GM23338 (cell line): Measurements from ENCODE around the gene CECR2. TPM values are rescaled to one million over a fixed set of nuclear protein-coding genes. Genes with fewer than 3 reads are reported as not detected.

Experiments used
- ATAC-seq: fragments of 200-7000 bp; cut with Tn5 transposase; 3 replicates; pipeline ENCODE4 v1.9.1; 2020
- DNase-seq: peaks from one replicate; pipeline ENCODE4 v3.0.0-alpha.2; 2015; ENCODE audit warnings: low spot score
- H2AFZ ChIP-seq: fragments of 200-600 bp; sonication (generic); 2 replicates; pipeline ENCODE4 v1.8.0; 2016; ENCODE audit warnings: antibody characterized with exemption, mild to moderate bottlenecking, moderate library complexity
- H3F3A ChIP-seq: fragments of 200-600 bp; sonication (generic); replicated peaks from 2 replicates; pipeline ENCODE4 v1.8.0; 2017; ENCODE audit warnings: antibody characterized with exemption, mixed run types, low read depth
- H3K27ac ChIP-seq: fragments of 200-600 bp; sonication (generic); 2 replicates; pipeline ENCODE4 v1.6.1; 2016; ENCODE audit warnings: low read depth
- H3K27me3 ChIP-seq: fragments of 200-600 bp; sonication (generic); 2 replicates; pipeline ENCODE4 v1.8.0; 2016; ENCODE audit warnings: mild to moderate bottlenecking, mixed run types, moderate library complexity; ENCODE audit not compliant: insufficient read depth
- H3K36me3 ChIP-seq: fragments of 200-600 bp; sonication (generic); 2 replicates; pipeline ENCODE4 v1.8.0; 2016; ENCODE audit warnings: mild to moderate bottlenecking; ENCODE audit not compliant: insufficient read depth
- H3K4me1 ChIP-seq: fragments of 200-600 bp; sonication (generic); 2 replicates; pipeline ENCODE4 v1.8.0; 2016; ENCODE audit warnings: mild to moderate bottlenecking, moderate library complexity; ENCODE audit not compliant: insufficient read depth
- H3K4me2 ChIP-seq: fragments of 200-600 bp; sonication (generic); 2 replicates; pipeline ENCODE4 v1.7.1; 2017; ENCODE audit warnings: mixed run types
- H3K4me3 ChIP-seq: fragments of 200-600 bp; sonication (generic); 2 replicates; pipeline ENCODE4 v1.6.1; 2016; ENCODE audit warnings: mixed run types
- H3K79me2 ChIP-seq: fragments of 200-600 bp; sonication (generic); replicated peaks from 2 replicates; pipeline ENCODE4 v1.8.0; 2017; ENCODE audit warnings: mild to moderate bottlenecking; ENCODE audit not compliant: insufficient read depth
- H3K9me2 ChIP-seq: fragments of 200-600 bp; sonication (generic); 2 replicates; pipeline ENCODE4 v1.8.0; 2017; ENCODE audit not compliant: insufficient read depth
- H4K20me1 ChIP-seq: fragments of 200-600 bp; sonication (generic); replicated peaks from 2 replicates; pipeline ENCODE4 v1.8.0; 2017; ENCODE audit warnings: mild to moderate bottlenecking; ENCODE audit not compliant: insufficient read depth
- H3K27ac Mint-ChIP-seq: 2 replicates; pipeline ENCODE4 v1.8.0; 2020; ENCODE audit warnings: inconsistent platforms, mild to moderate bottlenecking, moderate library complexity, mixed read lengths
- H3K27me3 Mint-ChIP-seq: 3 replicates; pipeline ENCODE4 v1.8.0; 2022; ENCODE audit warnings: low read depth, mild to moderate bottlenecking, moderate library complexity, mixed read lengths, inconsistent platforms; ENCODE audit not compliant: insufficient read depth, poor library complexity
- H3K36me3 Mint-ChIP-seq: 3 replicates; pipeline ENCODE4 v1.8.0; 2021; ENCODE audit warnings: low read depth, mild to moderate bottlenecking, inconsistent platforms, moderate library complexity, mixed read lengths
- H3K4me1 Mint-ChIP-seq: 3 replicates; pipeline ENCODE4 v1.8.0; 2020; ENCODE audit warnings: mild to moderate bottlenecking, inconsistent platforms, mixed read lengths
- H3K4me3 Mint-ChIP-seq: 3 replicates; pipeline ENCODE4 v1.8.0; 2021; ENCODE audit warnings: moderate library complexity, mild to moderate bottlenecking, inconsistent platforms, mixed read lengths
- H3K9me3 Mint-ChIP-seq: 3 replicates; pipeline ENCODE4 v1.8.0; 2020; ENCODE audit warnings: moderate library complexity, mild to moderate bottlenecking, inconsistent platforms, mixed read lengths
- EZH2 ChIP-seq: fragments of 200-600 bp; sonication (generic); IDR thresholded peaks from one replicate; pipeline ENCODE4 v1.8.0; 2017; ENCODE audit warnings: antibody characterized with exemption, mild to moderate bottlenecking, low read depth; ENCODE audit not compliant: unreplicated experiment
- JUNB ChIP-seq: IDR thresholded peaks from one replicate; pipeline ENCODE4 v1.6.1; 2016; ENCODE audit warnings: antibody characterized with exemption; ENCODE audit not compliant: unreplicated experiment
- ZNF114 ChIP-seq: fragments of 250-450 bp; sonication (Bioruptor Pico); IDR thresholded peaks from 2 replicates; pipeline ENCODE4 v1.5.0; 2020; ENCODE audit warnings: mild to moderate bottlenecking, moderate library complexity
- polyA plus RNA-seq: library from polyadenylated mRNA; unstranded; fragments of >200 nt; fragmentation: Nextera tagmentation; extraction: Ambion mirVana; gene quantifications from 2 replicates; pipeline ENCODE4 v1.2.1, GENCODE V29; 2016
- total RNA-seq: library from RNA; depleted of rRNA; stranded (reverse); fragments of >200 nt; shearing (Covaris generic); gene quantifications from 2 replicates; pipeline ENCODE4 v1.2.3, GENCODE V29; 2014
- TF ChIP-seq, protein P1 (sequence below), 2 experiments: fragments of 200-600 bp in 1 of 2; sonication (generic) in 1 of 2; conservative IDR thresholded peaks; 2 replicates each; pipeline versions ENCODE4 v1.5.1 to v1.6.1; 2016 to 2017; ENCODE audit warnings: antibody characterized with exemption in 2 of 2, low read depth in 2 of 2, mild to moderate bottlenecking in 2 of 2, moderate library complexity in 1 of 2
- TF ChIP-seq, protein P2 (sequence below): fragments of 250-450 bp; sonication (Bioruptor Pico); IDR thresholded peaks from 2 replicates; pipeline ENCODE4 v1.5.0; 2020; ENCODE audit warnings: mild to moderate bottlenecking, moderate library complexity
- TF ChIP-seq, protein P3 (sequence below): IDR thresholded peaks from 2 replicates; pipeline ENCODE4 v1.6.1; 2016; ENCODE audit warnings: antibody characterized with exemption
- TF ChIP-seq, protein P4 (sequence below): IDR thresholded peaks from one replicate; pipeline ENCODE4 v1.6.1; 2018; ENCODE audit warnings: antibody characterized with exemption; ENCODE audit not compliant: unreplicated experiment

The CECR2 gene
- total and polyA plus RNA-seq, 2 experiments from 2014 or later = 18.4 to 110 TPM

DNA sequence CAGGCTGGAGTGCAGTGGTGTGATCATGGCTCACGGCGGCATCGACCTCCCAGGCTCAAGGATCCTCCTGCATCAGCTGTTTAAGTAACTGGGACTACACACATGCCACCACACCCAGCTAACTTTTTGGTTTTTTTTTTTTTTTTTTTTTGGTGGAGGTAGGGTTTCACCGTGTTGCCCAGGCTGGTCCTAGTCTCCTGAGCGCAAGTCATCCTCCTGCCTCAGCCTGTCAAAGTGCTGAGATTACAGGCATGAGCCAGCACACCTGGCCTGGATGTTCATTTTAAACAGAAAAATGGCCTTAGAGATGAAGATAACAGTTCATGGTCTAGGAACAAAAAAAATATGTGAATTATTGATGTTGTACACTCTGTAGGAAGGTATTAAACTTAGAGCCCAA lies 180.4 kb downstream of the CECR2 start:
- no peak for DNase-seq
- H3K4me2 ChIP-seq = no peak overlapping the region
- no peak for ATAC-seq
- Mint-ChIP-seq H3K4me3 (no peak overlapping the region), H3K36me3 (peaks cover 92% of the 10 kb centered on the region), H3K27me3 (peaks cover 9% of the 10 kb centered on the region), H3K27ac (no peak overlapping the region), H3K4me1 (no peaks in the 10 kb centered on the region), H3K9me3 (no peaks in the 10 kb centered on the region)
- H3F3A ChIP-seq = peaks cover 13% of the 10 kb centered on the region
- no peak for TF ChIP-seq EZH2
- TF ChIP-seq, protein P1, sequence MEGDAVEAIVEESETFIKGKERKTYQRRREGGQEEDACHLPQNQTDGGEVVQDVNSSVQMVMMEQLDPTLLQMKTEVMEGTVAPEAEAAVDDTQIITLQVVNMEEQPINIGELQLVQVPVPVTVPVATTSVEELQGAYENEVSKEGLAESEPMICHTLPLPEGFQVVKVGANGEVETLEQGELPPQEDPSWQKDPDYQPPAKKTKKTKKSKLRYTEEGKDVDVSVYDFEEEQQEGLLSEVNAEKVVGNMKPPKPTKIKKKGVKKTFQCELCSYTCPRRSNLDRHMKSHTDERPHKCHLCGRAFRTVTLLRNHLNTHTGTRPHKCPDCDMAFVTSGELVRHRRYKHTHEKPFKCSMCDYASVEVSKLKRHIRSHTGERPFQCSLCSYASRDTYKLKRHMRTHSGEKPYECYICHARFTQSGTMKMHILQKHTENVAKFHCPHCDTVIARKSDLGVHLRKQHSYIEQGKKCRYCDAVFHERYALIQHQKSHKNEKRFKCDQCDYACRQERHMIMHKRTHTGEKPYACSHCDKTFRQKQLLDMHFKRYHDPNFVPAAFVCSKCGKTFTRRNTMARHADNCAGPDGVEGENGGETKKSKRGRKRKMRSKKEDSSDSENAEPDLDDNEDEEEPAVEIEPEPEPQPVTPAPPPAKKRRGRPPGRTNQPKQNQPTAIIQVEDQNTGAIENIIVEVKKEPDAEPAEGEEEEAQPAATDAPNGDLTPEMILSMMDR (conservative IDR thresholded peaks at IDR 0.05; ENCODE audit: low read depth in 2 of 2) = no peak
- TF ChIP-seq ZNF114 = no peak
- TF ChIP-seq, protein P2, sequence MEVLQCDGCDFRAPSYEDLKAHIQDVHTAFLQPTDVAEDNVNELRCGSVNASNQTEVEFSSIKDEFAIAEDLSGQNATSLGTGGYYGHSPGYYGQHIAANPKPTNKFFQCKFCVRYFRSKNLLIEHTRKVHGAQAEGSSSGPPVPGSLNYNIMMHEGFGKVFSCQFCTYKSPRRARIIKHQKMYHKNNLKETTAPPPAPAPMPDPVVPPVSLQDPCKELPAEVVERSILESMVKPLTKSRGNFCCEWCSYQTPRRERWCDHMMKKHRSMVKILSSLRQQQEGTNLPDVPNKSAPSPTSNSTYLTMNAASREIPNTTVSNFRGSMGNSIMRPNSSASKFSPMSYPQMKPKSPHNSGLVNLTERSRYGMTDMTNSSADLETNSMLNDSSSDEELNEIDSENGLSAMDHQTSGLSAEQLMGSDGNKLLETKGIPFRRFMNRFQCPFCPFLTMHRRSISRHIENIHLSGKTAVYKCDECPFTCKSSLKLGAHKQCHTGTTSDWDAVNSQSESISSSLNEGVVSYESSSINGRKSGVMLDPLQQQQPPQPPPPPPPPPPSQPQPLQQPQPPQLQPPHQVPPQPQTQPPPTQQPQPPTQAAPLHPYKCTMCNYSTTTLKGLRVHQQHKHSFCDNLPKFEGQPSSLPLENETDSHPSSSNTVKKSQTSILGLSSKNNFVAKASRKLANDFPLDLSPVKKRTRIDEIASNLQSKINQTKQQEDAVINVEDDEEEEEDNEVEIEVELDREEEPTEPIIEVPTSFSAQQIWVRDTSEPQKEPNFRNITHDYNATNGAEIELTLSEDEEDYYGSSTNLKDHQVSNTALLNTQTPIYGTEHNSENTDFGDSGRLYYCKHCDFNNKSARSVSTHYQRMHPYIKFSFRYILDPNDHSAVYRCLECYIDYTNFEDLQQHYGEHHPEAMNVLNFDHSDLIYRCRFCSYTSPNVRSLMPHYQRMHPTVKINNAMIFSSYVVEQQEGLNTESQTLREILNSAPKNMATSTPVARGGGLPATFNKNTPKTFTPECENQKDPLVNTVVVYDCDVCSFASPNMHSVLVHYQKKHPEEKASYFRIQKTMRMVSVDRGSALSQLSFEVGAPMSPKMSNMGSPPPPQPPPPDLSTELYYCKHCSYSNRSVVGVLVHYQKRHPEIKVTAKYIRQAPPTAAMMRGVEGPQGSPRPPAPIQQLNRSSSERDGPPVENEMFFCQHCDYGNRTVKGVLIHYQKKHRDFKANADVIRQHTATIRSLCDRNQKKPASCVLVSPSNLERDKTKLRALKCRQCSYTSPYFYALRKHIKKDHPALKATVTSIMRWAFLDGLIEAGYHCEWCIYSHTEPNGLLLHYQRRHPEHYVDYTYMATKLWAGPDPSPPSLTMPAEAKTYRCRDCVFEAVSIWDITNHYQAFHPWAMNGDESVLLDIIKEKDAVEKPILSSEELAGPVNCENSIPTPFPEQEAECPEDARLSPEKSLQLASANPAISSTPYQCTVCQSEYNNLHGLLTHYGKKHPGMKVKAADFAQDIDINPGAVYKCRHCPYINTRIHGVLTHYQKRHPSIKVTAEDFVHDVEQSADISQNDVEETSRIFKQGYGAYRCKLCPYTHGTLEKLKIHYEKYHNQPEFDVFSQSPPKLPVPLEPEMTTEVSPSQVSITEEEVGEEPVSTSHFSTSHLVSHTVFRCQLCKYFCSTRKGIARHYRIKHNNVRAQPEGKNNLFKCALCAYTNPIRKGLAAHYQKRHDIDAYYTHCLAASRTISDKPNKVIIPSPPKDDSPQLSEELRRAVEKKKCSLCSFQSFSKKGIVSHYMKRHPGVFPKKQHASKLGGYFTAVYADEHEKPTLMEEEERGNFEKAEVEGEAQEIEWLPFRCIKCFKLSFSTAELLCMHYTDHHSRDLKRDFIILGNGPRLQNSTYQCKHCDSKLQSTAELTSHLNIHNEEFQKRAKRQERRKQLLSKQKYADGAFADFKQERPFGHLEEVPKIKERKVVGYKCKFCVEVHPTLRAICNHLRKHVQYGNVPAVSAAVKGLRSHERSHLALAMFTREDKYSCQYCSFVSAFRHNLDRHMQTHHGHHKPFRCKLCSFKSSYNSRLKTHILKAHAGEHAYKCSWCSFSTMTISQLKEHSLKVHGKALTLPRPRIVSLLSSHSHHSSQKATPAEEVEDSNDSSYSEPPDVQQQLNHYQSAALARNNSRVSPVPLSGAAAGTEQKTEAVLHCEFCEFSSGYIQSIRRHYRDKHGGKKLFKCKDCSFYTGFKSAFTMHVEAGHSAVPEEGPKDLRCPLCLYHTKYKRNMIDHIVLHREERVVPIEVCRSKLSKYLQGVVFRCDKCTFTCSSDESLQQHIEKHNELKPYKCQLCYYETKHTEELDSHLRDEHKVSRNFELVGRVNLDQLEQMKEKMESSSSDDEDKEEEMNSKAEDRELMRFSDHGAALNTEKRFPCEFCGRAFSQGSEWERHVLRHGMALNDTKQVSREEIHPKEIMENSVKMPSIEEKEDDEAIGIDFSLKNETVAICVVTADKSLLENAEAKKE (CRISPR knock-in tag) = no peak
- TF ChIP-seq JUNB = no peak
- TF ChIP-seq, protein P3, sequence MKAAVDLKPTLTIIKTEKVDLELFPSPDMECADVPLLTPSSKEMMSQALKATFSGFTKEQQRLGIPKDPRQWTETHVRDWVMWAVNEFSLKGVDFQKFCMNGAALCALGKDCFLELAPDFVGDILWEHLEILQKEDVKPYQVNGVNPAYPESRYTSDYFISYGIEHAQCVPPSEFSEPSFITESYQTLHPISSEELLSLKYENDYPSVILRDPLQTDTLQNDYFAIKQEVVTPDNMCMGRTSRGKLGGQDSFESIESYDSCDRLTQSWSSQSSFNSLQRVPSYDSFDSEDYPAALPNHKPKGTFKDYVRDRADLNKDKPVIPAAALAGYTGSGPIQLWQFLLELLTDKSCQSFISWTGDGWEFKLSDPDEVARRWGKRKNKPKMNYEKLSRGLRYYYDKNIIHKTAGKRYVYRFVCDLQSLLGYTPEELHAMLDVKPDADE = no peak
- TF ChIP-seq, protein P4, sequence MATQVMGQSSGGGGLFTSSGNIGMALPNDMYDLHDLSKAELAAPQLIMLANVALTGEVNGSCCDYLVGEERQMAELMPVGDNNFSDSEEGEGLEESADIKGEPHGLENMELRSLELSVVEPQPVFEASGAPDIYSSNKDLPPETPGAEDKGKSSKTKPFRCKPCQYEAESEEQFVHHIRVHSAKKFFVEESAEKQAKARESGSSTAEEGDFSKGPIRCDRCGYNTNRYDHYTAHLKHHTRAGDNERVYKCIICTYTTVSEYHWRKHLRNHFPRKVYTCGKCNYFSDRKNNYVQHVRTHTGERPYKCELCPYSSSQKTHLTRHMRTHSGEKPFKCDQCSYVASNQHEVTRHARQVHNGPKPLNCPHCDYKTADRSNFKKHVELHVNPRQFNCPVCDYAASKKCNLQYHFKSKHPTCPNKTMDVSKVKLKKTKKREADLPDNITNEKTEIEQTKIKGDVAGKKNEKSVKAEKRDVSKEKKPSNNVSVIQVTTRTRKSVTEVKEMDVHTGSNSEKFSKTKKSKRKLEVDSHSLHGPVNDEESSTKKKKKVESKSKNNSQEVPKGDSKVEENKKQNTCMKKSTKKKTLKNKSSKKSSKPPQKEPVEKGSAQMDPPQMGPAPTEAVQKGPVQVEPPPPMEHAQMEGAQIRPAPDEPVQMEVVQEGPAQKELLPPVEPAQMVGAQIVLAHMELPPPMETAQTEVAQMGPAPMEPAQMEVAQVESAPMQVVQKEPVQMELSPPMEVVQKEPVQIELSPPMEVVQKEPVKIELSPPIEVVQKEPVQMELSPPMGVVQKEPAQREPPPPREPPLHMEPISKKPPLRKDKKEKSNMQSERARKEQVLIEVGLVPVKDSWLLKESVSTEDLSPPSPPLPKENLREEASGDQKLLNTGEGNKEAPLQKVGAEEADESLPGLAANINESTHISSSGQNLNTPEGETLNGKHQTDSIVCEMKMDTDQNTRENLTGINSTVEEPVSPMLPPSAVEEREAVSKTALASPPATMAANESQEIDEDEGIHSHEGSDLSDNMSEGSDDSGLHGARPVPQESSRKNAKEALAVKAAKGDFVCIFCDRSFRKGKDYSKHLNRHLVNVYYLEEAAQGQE = no peak
- H3K9me2 ChIP-seq = no peaks in the 10 kb centered on the region
- no peak overlapping the region for H2AFZ ChIP-seq
- H3K4me1 ChIP-seq = no peaks in the 10 kb centered on the region
- peaks cover 9% of the 10 kb centered on the region for H3K79me2 ChIP-seq
- H3K4me3 ChIP-seq = no peak overlapping the region
- H3K27me3 ChIP-seq = no peaks in the 10 kb centered on the region
- H4K20me1 ChIP-seq = peaks cover 5% of the 10 kb centered on the region
- H3K27ac ChIP-seq = no peak overlapping the region
- peaks cover 65% of the 10 kb centered on the region for H3K36me3 ChIP-seq
